Thymus (tissue), 14 donors: ENCODE measurements around the gene DYNC2H1. TPM values are rescaled to one million over a fixed set of nuclear protein-coding genes. Genes with fewer than 3 reads are reported as not detected.

ENCODE experiments used
- DNase-seq, 9 donors: peaks; one replicate each; pipeline ENCODE4 v3.0.0-alpha.2; 2013; ENCODE audit warnings: low spot score in 9 of 9, low read depth in 6 of 9, missing footprints in 1 of 9
- H3K27ac ChIP-seq, 2 donors: one replicate each; pipeline ENCODE4 v1.5.1; 2013; ENCODE audit warnings: control low read depth in 1 of 2, low read depth in 1 of 2, low read length in 1 of 2, mild to moderate bottlenecking in 1 of 2, moderate library complexity in 1 of 2
- H3K27me3 ChIP-seq, 2 donors: one replicate each; pipeline ENCODE4 v1.5.1; 2013; ENCODE audit warnings: low read length in 1 of 2; ENCODE audit not compliant: control insufficient read depth in 2 of 2, insufficient read depth in 1 of 2
- H3K36me3 ChIP-seq, 2 donors: one replicate each; pipeline ENCODE4 v1.5.1; 2013; ENCODE audit warnings: low read length in 1 of 2, mild to moderate bottlenecking in 1 of 2, moderate library complexity in 1 of 2; ENCODE audit not compliant: control insufficient read depth in 2 of 2, insufficient read depth in 2 of 2
- H3K4me1 ChIP-seq, 2 donors: one replicate each; pipeline ENCODE4 v1.5.1; 2013; ENCODE audit warnings: low read length in 2 of 2; ENCODE audit not compliant: control insufficient read depth in 2 of 2, insufficient read depth in 2 of 2
- H3K4me3 ChIP-seq, 2 donors: one replicate each; pipeline ENCODE4 v1.5.1; 2013; ENCODE audit warnings: low read length in 2 of 2, control low read depth in 1 of 2, mild to moderate bottlenecking in 1 of 2
- H3K9me3 ChIP-seq, 2 donors: one replicate each; pipeline ENCODE4 v1.5.1; 2013; ENCODE audit warnings: low read length in 1 of 2, mild to moderate bottlenecking in 1 of 2; ENCODE audit not compliant: control insufficient read depth in 2 of 2, insufficient read depth in 1 of 2
- WGBS: extraction: QIAGEN DNeasy Blood & Tissue Kit; methylation state at CpG from one replicate; pipeline ENCODE4 v1.1.7; 2013; 5-methylcytosine and 5-hydroxymethylcytosine counted together
- long read RNA-seq, 10 donors: transcript quantifications; one replicate each; lab custom pipeline, GENCODE V29; 2026
- polyA plus RNA-seq: library from polyadenylated mRNA; stranded (reverse); fragments of 200-250 nt; gene quantifications from one replicate; pipeline ENCODE4 v1.2.3, GENCODE V29; 2013
- total RNA-seq: library from RNA; stranded (reverse); fragments of 120-200 nt; gene quantifications from one replicate; pipeline ENCODE4 v1.2.4, GENCODE V29; 2013
- donor health status: healthy.

Gene DYNC2H1
- 5.5 TPM for total RNA-seq
- 13.6 TPM for polyA plus RNA-seq
- long read RNA-seq, donor 1 = 0 reads
- long read RNA-seq, donor 2 = 0 reads
- long read RNA-seq, donor 3 = 0 reads
- long read RNA-seq, donor 4 = 0 reads
- long read RNA-seq, donor 5 = 0 reads
- long read RNA-seq, donor 6 = 0 reads
- long read RNA-seq, donor 7 = 0 reads
- long read RNA-seq, donor 8 = 0 reads
- long read RNA-seq, donor 9 = 0 reads
- long read RNA-seq, donor 10 = 0 reads

- Histone ChIP-seq H3K9me3 (no peaks in the 10 kb centered on the region), H3K27me3 (peaks cover 0 to 17% of the 10 kb centered on the region in 2 donors), H3K4me1 (peaks cover 0 to 9% of the 10 kb centered on the region in 2 donors), H3K27ac (peak within 1 kb of the TSS; percentile 27 to 53), H3K4me3 (peak within 1 kb of the TSS; percentile 51 to 60), H3K36me3 (no peaks in the 10 kb centered on the region)
- 1% methylated on average over 53 of the region's 53 CpGs for WGBS
- peak; percentile 69 to 92 (median 80) for DNase-seq
Measured at GRCh38 chr11:103108933-103109817, at the start of gene DYNC2H1. DYNC2H1 (plus strand) TSS chr11:103109426; CDS start chr11:103109575, 149 bp downstream.

- Histone ChIP-seq H3K36me3 (peaks cover 0 to 22% of the 10 kb centered on the region in 2 donors), H3K4me3 (no peak overlapping the region), H3K9me3 (no peaks in the 10 kb centered on the region), H3K27ac (no peak overlapping the region), H3K4me1 (no peaks in the 10 kb centered on the region), H3K27me3 (no peaks in the 10 kb centered on the region)
- no peak for DNase-seq
- WGBS = 94% methylated on average over 1 of the region's 1 CpG
Measured at GRCh38 chr11:103061656-103062055, 47.6 kb upstream of the DYNC2H1 start.

GRCh38 chr11:103067118-103067517, 42.1 kb upstream of the DYNC2H1 start:
- WGBS = 99% methylated on average over 1 of the region's 1 CpG
- Histone ChIP-seq H3K36me3 (peaks cover 6 to 20% of the 10 kb centered on the region in 2 donors), H3K4me1 (no peaks in the 10 kb centered on the region)

GRCh38 chr11:103069367-103069766, 39.9 kb upstream of the DYNC2H1 start:
- over 99% methylated on average over 2 of the region's 2 CpGs for WGBS
- Histone ChIP-seq H3K27ac (no peak overlapping the region), H3K36me3 (peaks cover 6 to 18% of the 10 kb centered on the region in 2 donors)

More at GRCh38 chr11:103067118-103067517, 42.1 kb upstream of the DYNC2H1 start:
- H3K9me3 ChIP-seq = no peaks in the 10 kb centered on the region
- no peak overlapping the region for H3K27ac ChIP-seq
- H3K27me3 ChIP-seq = no peaks in the 10 kb centered on the region
- no peak for DNase-seq
- H3K4me3 ChIP-seq = no peak overlapping the region

GRCh38 chr11:103070142-103070541, 39.1 kb upstream of the DYNC2H1 start:
- no peaks in the 10 kb centered on the region for H3K27me3 ChIP-seq
- no peaks in the 10 kb centered on the region for H3K9me3 ChIP-seq
- no peak overlapping the region for H3K4me3 ChIP-seq
- DNase-seq = no peak
- no peak overlapping the region for H3K27ac ChIP-seq
- no peaks in the 10 kb centered on the region for H3K4me1 ChIP-seq
- H3K36me3 ChIP-seq = peaks cover 6 to 22% of the 10 kb centered on the region in 2 donors

More at GRCh38 chr11:103069367-103069766, 39.9 kb upstream of the DYNC2H1 start:
- Histone ChIP-seq H3K4me1 (no peaks in the 10 kb centered on the region), H3K27me3 (no peaks in the 10 kb centered on the region), H3K9me3 (no peaks in the 10 kb centered on the region), H3K4me3 (no peak overlapping the region)
- DNase-seq = no peak

GRCh38 chr11:103071008-103071407, 38.2 kb upstream of the DYNC2H1 start:
- H3K36me3 ChIP-seq = peaks cover 6 to 22% of the 10 kb centered on the region in 2 donors
- H3K27ac ChIP-seq = no peak overlapping the region
- no peaks in the 10 kb centered on the region for H3K4me1 ChIP-seq
- no peak for DNase-seq
- no peaks in the 10 kb centered on the region for H3K27me3 ChIP-seq
- no peak overlapping the region for H3K4me3 ChIP-seq
- H3K9me3 ChIP-seq = no peaks in the 10 kb centered on the region

GRCh38 chr11:103076361-103076760, 32.9 kb upstream of the DYNC2H1 start:
- H3K36me3 ChIP-seq = peaks cover 9 to 43% of the 10 kb centered on the region in 2 donors

GRCh38 chr11:103077554-103077953, 31.7 kb upstream of the DYNC2H1 start:
- no peak overlapping the region for H3K27ac ChIP-seq
- no peak overlapping the region for H3K4me3 ChIP-seq
- no peaks in the 10 kb centered on the region for H3K4me1 ChIP-seq
- H3K9me3 ChIP-seq = peaks cover 0 to 1% of the 10 kb centered on the region in 2 donors
- 97% methylated on average over 3 of the region's 3 CpGs for WGBS
- H3K27me3 ChIP-seq = no peaks in the 10 kb centered on the region
- H3K36me3 ChIP-seq = peaks cover 9 to 45% of the 10 kb centered on the region in 2 donors
- DNase-seq = no peak

More at GRCh38 chr11:103076361-103076760, 32.9 kb upstream of the DYNC2H1 start:
- H3K4me3 ChIP-seq = no peak overlapping the region
- no peak overlapping the region for H3K27ac ChIP-seq
- no peaks in the 10 kb centered on the region for H3K27me3 ChIP-seq
- no peaks in the 10 kb centered on the region for H3K4me1 ChIP-seq
- H3K9me3 ChIP-seq = peaks cover 0 to 1% of the 10 kb centered on the region in 2 donors
- 87% methylated on average over 3 of the region's 3 CpGs for WGBS
- DNase-seq = no peak

GRCh38 chr11:103078710-103079109, 30.5 kb upstream of the DYNC2H1 start:
- H3K27me3 ChIP-seq = no peaks in the 10 kb centered on the region
- no peak overlapping the region for H3K27ac ChIP-seq
- no peak overlapping the region for H3K4me3 ChIP-seq
- 97% methylated on average over 5 of the region's 5 CpGs for WGBS
- no peak for DNase-seq
- H3K9me3 ChIP-seq = peaks cover 0 to 1% of the 10 kb centered on the region in 2 donors
- H3K4me1 ChIP-seq = no peaks in the 10 kb centered on the region
- peaks cover 9 to 41% of the 10 kb centered on the region in 2 donors for H3K36me3 ChIP-seq
